ENCODE data around the gene LAMTOR2. TPM values are rescaled to one million over a fixed set of nuclear protein-coding genes. Genes with fewer than 3 reads are reported as not detected.

The LAMTOR2 gene
- total RNA-seq, 1 experiment from 2014 or later = 50.6 TPM

DNA sequence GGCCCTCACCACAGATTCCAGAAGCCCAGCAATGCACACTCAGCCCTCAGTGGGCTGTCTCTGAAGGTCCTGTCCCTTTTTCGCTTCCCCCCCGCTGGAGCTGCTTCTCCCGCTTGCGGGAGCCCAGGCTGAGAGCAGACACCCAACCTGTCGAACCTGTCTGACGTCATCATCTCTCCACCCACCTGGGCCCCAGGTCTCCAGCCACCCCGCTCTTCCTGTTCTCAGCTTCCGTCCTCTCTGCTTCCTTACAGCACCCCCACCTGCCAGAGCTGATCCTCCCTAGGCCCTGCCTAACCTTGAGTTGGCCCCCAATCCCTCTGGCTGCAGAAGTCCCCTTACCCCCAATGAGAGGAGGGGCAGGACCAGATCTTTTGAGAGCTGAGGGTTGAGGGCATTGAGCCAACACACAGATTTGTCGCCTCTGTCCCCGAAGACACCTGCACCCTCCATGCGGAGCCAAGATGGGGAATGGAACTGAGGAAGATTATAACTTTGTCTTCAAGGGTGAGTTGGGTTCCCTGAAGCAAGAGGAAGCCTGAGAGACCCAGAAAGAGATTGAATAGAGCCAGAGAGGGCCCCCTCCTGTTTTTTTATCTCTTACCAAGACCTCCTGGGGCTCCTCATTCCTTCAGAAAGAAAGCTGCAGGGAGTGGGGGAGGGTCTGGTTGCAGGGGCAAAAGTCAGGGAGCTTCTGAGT is 6.5 kb downstream of the LAMTOR2 start, which contains the start of gene RAB25:
RAB25 (plus strand) TSS at position 224 of the 700 bp plus-strand sequence; CDS start at position 465, 241 bp downstream.
- Mint-ChIP-seq H3K4me3 (peak within 1 kb of the TSS; percentile 73 to 91), H3K36me3 (ENCODE audit: insufficient read depth in 1 of 3, low read depth in 3 of 3) (peaks cover 11 to 20% (median 18%) of the 10 kb centered on the region in 3 experiments; a peak in 6 of 7 replicates), H3K27me3 (ENCODE audit: low read depth) (peaks cover 1% of the 10 kb centered on the region), H3K9me3 (no peaks in the 10 kb centered on the region; a peak in 1 of 5 replicates), H3K4me1 (peaks cover 33 to 46% of the 10 kb centered on the region in 2 experiments), H3K27ac (peak within 1 kb of the TSS; percentile 97 to 100 (median 100))
- H2BK12ac ChIP-seq (ENCODE audit: insufficient read length, low read depth, low read length) = no peak within 1 kb of the TSS
- H2AFZ ChIP-seq (ENCODE audit: low read length) = peak within 1 kb of the TSS; percentile 94
- H2AK5ac ChIP-seq (ENCODE audit: insufficient read length, low read length) = no peak within 1 kb of the TSS
- no peaks in the 10 kb centered on the region for H4K20me1 ChIP-seq (ENCODE audit: control insufficient read depth, insufficient read depth, insufficient read length)
- no peaks in the 10 kb centered on the region for H3K4me1 ChIP-seq (ENCODE audit: insufficient read depth, low read length)
- H2BK120ac ChIP-seq (ENCODE audit: low read depth, low read length, poor library complexity, severe bottlenecking) = peak within 1 kb of the TSS; percentile 91
- no peak within 1 kb of the TSS for H2BK15ac ChIP-seq (ENCODE audit: low read depth, low read length)
- peak; percentile 94 for DNase-seq
- no peak within 1 kb of the TSS for H4K8ac ChIP-seq (replicated peaks; ENCODE audit: insufficient read length, low read depth, low read length)
- no peak within 1 kb of the TSS for H4K5ac ChIP-seq (ENCODE audit: insufficient read length, low read depth, low read length)
- H3K79me1 ChIP-seq (ENCODE audit: insufficient read depth, low read depth, low read length, poor library complexity, severe bottlenecking) = no peaks in the 10 kb centered on the region
- H3K14ac ChIP-seq (ENCODE audit: insufficient read depth, low read length) = peak within 1 kb of the TSS; percentile 69; the same call in 1 of the 2 replicates
- H3K27me3 ChIP-seq (ENCODE audit: insufficient read depth, low read length) = no peaks in the 10 kb centered on the region
- H2BK5ac ChIP-seq (ENCODE audit: insufficient read length, low read length) = no peak within 1 kb of the TSS
- peaks cover 4% of the 10 kb centered on the region for H3K23me2 ChIP-seq (ENCODE audit: insufficient read length, low read depth, low read length, poor library complexity, severe bottlenecking)
- H2BK20ac ChIP-seq (ENCODE audit: low read depth, low read length, poor library complexity, severe bottlenecking) = peak within 1 kb of the TSS; percentile 50
- WGBS (ENCODE audit: extremely low coverage, insufficient read length, low lambda C conversion rate) = no CpG with 5 or more reads among the region's 11 CpGs
- TF ChIP-seq, protein P1, sequence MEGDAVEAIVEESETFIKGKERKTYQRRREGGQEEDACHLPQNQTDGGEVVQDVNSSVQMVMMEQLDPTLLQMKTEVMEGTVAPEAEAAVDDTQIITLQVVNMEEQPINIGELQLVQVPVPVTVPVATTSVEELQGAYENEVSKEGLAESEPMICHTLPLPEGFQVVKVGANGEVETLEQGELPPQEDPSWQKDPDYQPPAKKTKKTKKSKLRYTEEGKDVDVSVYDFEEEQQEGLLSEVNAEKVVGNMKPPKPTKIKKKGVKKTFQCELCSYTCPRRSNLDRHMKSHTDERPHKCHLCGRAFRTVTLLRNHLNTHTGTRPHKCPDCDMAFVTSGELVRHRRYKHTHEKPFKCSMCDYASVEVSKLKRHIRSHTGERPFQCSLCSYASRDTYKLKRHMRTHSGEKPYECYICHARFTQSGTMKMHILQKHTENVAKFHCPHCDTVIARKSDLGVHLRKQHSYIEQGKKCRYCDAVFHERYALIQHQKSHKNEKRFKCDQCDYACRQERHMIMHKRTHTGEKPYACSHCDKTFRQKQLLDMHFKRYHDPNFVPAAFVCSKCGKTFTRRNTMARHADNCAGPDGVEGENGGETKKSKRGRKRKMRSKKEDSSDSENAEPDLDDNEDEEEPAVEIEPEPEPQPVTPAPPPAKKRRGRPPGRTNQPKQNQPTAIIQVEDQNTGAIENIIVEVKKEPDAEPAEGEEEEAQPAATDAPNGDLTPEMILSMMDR (conservative IDR thresholded peaks at IDR 0.05) = no peak
- no peak within 1 kb of the TSS for H3K23ac ChIP-seq (ENCODE audit: insufficient read length, low read depth, low read length)
- H3T11ph ChIP-seq (ENCODE audit: low read length) = no peak within 1 kb of the TSS
- H3K4me2 ChIP-seq (ENCODE audit: insufficient read depth, insufficient read length, low read length) = peak within 1 kb of the TSS; percentile 64
- H3K56ac ChIP-seq (ENCODE audit: insufficient read length, low read depth, low read length) = no peak within 1 kb of the TSS
- no peaks in the 10 kb centered on the region for H3K79me2 ChIP-seq (ENCODE audit: insufficient read depth, low read length)
- H3K9me3 ChIP-seq (ENCODE audit: control insufficient read depth, low read depth, low read length) = no peaks in the 10 kb centered on the region
- no peak within 1 kb of the TSS; the same call in 1 of the 2 replicates for H3K4ac ChIP-seq (ENCODE audit: low read depth, low read length)
- H4K91ac ChIP-seq (ENCODE audit: insufficient read length, low read depth, low read length) = no peak within 1 kb of the TSS
- peak within 1 kb of the TSS; percentile 28 for H3K9ac ChIP-seq (ENCODE audit: extremely low read depth, insufficient read length, low read length)
- peak within 1 kb of the TSS; percentile 55 for H3K18ac ChIP-seq (ENCODE audit: insufficient read length, low read depth, low read length)
- peak within 1 kb of the TSS; percentile 79 for H3K27ac ChIP-seq (ENCODE audit: insufficient read length, low read depth, low read length)

Measured in H9 (cell line).